HuH-7 (cell line): ENCODE results near the gene GDPD3.
A peak's percentile ranks its signal among the peaks of the same experiment; 100 is the strongest.
"Not testable (repeated sequence)": the region's sequence is repeated elsewhere in the genome, so short reads cannot be mapped to it uniquely, and the experiment has no call there.

Experiments used
- DNase-seq: peaks from one replicate; pipeline ENCODE4 v3.0.0; 2011; ENCODE audit warnings: low spot score

Gene GDPD3

GRCh38 chr16:30124985-30125379 is 11.6 kb upstream of the GDPD3 start:
- no peak for DNase-seq

DNA sequence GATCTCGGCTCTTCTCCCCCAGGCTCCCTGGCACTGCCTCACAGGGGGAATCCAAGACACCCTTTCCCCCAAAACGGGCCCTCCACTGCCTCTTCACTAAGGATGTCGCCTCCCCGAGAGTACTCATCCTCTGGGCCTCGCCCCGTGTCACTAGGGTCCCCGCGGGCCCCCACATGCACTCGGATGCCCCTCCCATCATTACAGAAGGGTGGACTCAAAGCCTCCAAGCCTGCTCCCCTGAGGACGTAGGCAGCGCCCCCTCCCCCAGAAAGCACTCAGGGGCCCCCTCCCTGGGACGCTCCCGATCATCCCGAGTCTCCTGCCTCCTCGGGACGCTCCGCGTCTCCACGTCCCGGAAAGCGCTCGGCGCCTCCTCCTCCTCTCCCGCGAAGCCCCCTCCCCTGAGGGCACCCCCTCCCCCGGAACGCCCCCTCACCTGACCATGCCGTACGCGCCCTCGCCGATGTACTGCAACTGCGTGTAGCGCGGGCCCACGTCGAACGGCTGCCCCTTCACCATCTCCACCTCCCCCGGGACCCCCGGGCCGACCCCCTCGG is 9.3 kb upstream of the GDPD3 start:
- DNase-seq = no peak

DNA sequence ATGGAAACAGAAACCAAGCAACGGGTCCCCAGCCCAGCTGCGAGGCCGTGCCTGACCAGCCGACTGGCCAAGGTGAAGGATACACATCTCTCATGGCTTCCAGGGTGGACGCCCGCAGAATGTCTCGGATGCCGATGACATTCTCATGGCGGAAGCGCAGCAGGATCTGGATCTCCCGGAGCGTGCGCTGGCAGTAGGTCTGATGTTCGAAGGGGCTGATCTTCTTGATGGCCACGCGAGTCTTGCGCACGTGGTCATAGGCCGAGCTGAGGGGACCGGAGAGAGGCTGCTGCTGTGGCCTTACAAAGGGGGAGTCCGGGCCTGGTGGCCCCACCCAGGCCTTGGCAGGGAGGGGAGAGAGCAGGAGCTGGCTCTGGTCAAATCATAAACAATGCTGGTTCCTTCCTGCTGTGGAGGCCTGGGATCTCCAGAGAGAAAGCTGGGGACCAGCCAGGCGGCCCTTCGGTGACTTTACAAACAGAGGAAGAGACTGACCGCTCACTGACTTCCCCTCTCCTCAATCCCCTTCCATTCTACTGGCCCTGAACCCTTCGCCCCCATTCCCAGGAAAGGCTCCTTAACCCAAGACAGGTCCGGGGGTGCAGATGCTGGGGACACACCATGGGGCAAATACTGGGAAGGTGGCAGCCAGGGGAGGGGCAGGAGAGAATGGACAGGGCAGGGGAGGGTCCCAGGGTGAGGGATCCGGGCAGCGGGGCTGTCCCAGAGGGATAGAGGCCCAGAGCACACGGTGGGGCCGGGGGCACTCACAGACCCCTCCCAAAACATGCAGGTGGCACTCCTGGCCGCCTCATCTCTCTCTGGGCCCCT is 8.6 kb upstream of the GDPD3 start:
- DNase-seq = no peak

DNA sequence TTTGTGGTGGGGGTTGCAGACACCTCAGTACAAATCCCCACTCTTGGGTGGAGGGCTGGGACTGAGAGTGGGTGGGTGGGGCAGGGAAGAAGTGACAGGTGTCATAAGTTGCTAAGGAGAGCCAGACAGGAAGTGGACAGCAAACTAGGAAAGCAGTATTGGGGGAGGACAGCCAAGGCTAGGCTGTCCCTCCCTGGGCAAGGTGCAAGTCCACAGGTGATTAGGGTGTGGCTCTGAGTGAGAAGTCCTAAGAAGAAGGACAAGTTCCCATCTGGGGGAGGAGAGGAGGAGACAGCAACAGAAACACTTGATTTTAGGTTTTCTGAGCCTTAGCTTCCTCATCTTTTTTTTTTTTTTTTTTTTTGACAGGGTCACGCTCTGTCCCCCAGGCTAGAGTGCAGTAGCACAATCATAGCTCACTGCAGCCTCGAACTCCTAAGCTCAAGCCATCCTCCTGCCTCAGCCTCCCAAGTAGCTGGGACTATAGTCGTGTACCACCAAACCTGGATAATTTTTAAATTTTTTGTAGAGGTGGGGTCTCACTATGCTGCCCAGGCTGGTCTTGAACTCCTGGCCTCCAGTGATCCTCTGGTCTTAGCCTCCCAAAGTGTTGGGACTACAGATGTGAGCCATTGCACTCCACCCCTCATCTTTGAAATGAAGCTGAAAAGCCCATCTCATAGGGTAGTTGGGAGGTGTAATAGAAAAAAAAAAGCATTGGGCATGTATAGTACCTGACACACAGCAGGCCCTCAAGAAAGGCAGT is 7.2 kb upstream of the GDPD3 start:
- DNase-seq = no peak

DNA sequence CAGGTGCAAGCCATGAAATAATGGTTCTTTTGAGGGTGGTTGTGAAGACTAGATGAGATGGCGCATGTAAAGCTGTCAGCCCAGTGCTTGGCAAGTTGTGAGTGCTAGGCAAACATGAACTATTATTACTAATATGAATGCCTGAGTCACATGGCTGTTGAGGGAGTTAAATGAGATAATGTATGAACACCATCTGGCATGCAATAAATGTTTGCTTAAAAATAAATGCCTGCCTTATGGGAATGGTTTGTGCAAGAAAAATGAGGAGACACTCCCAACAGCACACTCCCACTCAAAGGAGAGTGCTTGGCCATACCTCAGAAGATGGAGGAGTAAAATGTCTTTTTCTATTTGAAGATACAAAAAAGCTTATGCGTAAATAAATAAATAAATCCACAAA is 6.1 kb upstream of the GDPD3 start:
- no peak for DNase-seq

DNA sequence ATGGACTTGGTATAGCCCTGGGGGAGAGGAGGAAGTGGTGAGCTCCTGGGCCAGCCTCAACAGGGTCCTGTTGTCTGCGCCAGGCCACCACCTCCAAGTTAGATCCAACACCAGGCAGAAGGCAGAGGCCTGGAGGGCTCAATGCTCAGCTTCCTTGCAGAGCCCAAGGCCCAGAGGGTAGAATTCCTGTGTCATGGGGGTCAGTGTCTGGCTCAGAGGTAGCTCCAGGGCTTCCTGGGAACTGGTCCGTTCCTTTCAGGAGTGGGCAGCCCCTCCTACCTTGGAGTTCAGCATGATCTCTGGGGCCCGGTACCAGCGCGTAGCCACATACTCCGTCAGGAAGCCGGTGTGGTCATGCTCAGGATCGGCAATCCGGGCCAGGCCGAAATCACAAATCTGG is 4.4 kb upstream of the GDPD3 start:
- DNase-seq = no peak

DNA sequence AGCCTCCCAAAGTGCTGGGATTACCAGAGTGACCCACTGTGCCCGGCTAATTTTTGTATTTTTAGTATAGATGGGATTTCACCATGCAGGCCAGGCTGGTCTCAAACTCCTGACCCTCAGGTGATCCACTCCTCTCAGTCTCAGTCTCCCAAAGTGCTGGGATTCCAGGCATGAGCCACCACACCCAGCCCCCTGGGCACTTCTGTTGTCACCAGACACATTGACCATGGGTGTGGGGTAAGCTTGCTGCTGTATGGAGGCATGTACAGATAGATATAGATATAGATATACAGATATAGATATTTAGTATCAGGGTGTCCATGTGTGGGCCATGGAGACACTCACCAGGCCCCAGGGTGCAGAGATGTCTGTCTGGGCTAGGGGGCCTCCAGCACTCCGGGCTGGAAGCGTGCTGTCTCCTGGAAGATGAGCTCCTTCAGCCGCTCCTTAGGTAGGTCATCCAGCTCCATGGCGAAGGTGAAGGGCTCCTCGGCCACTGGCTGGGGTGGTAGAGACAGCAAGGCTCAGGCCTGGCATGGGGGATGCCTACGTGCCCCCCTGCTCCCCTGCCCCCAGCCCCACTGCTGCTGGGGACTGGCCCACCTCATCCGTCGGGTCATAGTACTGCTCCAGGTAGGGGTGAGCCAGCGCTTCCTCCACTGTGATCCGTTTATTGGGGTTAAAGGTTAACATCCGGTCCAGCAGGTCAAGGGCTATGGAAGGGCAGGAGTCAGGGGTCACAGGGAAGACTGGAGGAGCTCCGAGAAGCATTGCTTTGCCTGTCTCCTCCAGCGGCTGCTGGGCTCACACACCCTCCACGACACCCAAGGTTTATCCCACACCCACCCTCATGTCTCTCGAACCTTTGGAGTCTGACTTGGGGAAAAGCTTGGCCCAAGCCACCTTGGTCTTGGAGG is 3.2 kb upstream of the GDPD3 start:
- no peak for DNase-seq

GRCh38 chr16:30115238-30115637 is 1.9 kb upstream of the GDPD3 start:
- no peak for DNase-seq

GRCh38 chr16:30114833-30115232 is 1.5 kb upstream of the GDPD3 start:
- DNase-seq = not testable (repeated sequence)

- no peak for DNase-seq
These were observed 1.1 kb upstream of the GDPD3 start for GRCh38 chr16:30114411-30114810.

- no peak for DNase-seq
These were observed 485 bp upstream of the GDPD3 start for GRCh38 chr16:30113711-30114333.

- DNase-seq = peak; percentile 91
These were observed 923 bp downstream of the GDPD3 start for GRCh38 chr16:30112197-30113030.

DNA sequence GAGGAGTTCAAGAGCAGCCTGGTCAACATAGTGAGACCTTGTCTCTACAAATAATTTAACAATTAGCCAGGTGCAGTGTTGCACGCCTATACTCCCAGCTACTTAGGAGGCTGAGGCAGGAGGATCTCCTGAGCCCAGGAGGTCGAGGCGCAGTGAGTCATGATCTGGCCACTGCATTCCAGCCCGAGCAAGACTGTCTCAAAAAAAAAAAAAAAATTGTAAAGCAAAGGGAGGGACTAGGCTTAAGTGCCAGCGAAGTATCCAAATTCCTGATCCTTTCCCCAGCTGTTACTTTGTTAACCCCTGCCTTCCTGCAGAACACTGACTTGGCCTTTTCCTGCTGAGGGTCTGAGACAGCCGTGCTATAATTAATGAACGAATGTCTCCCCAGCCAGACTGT is 2.7 kb downstream of the GDPD3 start:
- DNase-seq = no peak

DNA sequence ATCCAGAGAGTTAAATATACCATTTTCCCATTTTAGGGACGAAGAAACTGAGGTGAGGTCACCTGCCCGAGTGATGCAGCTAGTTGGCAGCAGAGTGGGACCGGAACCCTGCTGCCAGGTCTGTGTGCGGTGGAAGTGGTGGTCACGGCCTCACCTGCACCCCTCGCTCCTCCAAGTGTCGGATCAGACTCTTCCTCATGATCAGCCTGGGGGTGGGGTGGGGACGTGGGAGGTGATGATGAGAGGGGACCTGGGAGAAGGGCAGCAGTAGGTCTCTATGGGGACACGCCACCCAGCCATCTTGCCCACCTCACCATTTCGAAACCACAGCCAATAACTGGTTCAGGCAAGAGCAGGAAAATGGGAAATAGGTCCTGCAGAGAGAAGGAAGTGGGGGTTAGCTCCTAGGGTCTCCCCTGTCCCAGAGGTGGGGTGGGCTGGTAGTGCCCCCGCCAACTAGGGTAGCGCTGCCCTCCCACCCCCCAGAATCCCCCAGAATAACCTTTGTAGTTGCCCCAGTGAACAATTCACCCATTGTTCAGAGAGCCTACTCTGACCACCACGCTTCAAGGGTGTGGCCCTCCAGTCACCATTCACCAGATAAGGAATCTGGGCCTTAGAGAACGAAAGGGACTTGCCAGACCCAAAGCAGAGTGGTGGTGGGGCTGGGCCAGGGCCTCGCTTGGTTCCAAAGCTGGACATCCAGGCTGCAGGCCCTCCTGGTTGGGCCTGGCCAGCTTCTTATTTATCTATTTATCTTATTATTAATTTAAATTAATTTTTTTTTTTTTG is 5.1 kb downstream of the GDPD3 start:
- no peak for DNase-seq

DNA sequence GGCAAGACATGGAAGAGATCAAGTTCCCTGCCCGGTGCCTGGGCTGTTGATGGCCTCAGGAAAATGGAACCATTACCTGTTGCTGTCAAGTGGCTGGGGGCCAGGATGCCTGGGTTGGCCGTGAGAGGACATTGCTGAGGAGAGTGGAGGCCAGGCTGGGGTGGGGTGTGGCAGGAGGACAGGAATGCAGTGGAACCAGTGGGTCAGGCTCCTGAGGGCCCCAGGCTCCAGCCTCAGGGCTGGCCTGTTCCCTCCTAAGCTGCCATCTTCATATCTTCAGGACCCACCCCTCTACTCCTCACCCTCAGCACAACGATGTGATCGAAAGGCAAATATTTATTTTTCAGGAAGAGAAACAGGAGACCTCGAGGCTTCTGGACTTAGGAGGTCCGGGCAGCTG is 8.8 kb downstream of the GDPD3 start:
- no peak for DNase-seq

- DNase-seq = no peak
These were observed 9.2 kb downstream of the GDPD3 start for GRCh38 chr16:30104090-30104489.

DNA sequence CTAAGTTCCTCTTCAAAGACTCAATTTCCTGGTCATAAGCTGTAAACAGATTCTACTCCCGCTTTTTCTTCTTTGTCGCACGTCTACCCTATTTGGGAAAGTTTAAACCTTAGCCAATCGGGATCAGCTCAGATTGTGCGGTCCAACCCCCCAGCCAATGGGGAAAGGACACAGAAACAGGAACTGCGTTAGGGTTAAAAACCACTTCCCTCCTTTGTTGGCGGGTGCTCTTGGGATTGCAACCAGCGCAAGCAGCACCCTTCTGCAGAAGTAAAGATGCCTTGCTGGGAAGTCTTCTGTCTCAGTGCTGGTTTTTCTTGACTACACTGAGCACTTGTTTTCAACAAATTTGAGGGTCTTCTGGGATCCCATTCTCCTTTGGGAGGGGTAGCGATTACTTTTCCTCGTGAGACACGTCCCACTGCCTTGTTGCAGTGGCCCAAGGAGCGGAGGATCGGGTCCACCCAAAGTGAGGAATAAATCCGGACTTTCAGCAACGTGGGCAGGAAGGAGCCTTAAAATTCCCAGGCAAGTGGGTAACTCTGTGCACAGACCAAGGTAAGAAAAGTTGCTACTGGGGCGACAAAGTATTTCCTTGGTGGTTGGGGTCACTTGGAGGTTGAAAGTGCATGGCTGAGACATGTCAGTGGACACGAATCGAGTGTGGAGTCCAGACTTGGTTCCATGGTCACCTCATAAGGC is 16.3 kb downstream of the GDPD3 start:
- no peak for DNase-seq

DNA sequence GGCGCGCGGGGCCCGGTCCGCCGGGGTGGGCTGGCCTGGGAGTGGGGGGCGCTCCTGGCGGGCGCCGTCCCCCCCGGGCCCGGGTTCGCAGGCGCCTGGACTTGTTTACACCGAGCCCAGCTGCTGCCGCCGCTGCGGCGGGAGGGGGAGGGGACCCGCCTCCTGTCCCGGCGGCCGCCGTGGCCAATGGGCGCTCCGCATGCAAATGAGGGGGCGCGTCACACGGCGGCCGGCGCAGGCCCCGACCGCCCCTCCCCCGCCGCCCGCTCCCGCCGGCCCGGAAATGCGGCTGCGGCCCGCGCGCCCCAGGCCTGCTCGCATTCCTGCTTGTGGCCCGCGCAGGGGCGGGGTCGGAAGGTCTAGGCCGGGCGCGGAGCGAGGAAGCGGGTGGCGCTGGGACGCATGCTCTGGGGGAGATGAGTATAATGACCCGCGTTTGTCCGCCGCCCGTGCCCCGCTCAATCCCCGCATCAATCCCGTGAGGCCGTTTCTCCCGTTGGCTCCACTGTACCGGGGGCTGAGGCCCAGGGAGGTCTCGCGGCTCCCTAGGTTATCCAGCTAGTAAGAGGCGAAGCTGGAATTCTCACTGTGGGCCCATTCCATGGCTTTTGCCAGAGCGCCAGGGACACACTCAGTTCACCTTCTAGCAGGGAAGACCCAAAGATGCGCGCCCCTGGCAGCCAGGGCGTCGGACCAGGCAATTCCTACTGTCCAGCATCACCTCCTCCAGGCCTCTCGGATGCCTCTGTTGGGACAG is 17.1 kb downstream of the GDPD3 start, which contains the start of gene YPEL3:
TSS of gene YPEL3 (minus strand) at position 109 of the 757 bp plus-strand sequence. CDS start 731 bp downstream, outside the sequence.
- DNase-seq = peak; percentile 93
